HepG2 (cell line): ENCODE measurements around the gene ENTREP3.

Experiments
- CCAR2 ChIP-seq: fragments of 200-400 bp; formaldehyde crosslinking; optimal IDR thresholded peaks from 2 replicates; pipeline ENCODE3; 2018; ENCODE audit warnings: low read depth, mild to moderate bottlenecking, low read length, moderate library complexity
- HMGXB4 ChIP-seq, 2 experiments: sonication (generic) in 1 of 2; formaldehyde crosslinking in 1 of 2; IDR thresholded peaks; 2 replicates each; pipeline versions ENCODE4 v1.4.0 to v1.6.1; 2018 to 2020; ENCODE audit warnings: missing genetic modification reagents in 2 of 2, borderline replicate concordance in 1 of 2, low read depth in 1 of 2, mild to moderate bottlenecking in 1 of 2, missing biosample characterization in 1 of 2
- ISL2 ChIP-seq: sonication (generic); formaldehyde crosslinking; IDR thresholded peaks from 2 replicates; pipeline ENCODE4 v1.5.0; 2020; ENCODE audit warnings: missing genetic modification reagents
- KDM4B ChIP-seq: sonication (generic); formaldehyde crosslinking; IDR thresholded peaks from 2 replicates; pipeline ENCODE4 v1.4.0; 2020; ENCODE audit warnings: missing genetic modification reagents
- KLF9 ChIP-seq: IDR thresholded peaks from 2 replicates; pipeline ENCODE4 v1.6.1; 2016; ENCODE audit warnings: low read depth
- NFIC ChIP-seq: IDR thresholded peaks from 2 replicates; pipeline ENCODE4 v1.6.1; 2012; ENCODE audit warnings: mild to moderate bottlenecking, low read length, inconsistent platforms
- POLR2AphosphoS5 ChIP-seq: IDR thresholded peaks from 2 replicates; pipeline ENCODE4 v1.6.1; 2012; ENCODE audit warnings: low read depth, low read length
- SMARCC2 ChIP-seq: fragments of 450-650 bp; IDR thresholded peaks from 2 replicates; pipeline ENCODE4 v1.6.1; 2017; ENCODE audit warnings: antibody characterized with exemption, mild to moderate bottlenecking
- ZNF704 ChIP-seq: sonication (generic); formaldehyde crosslinking; IDR thresholded peaks from 2 replicates; pipeline ENCODE4 v1.8.1; 2023; ENCODE audit warnings: mild to moderate bottlenecking, inconsistent platforms, moderate library complexity, missing genetic modification reagents, borderline replicate concordance
- ZSCAN20 ChIP-seq: sonication (generic); formaldehyde crosslinking; IDR thresholded peaks from 2 replicates; pipeline ENCODE4 v1.4.0; 2020; ENCODE audit warnings: missing genetic modification reagents, mild to moderate bottlenecking, borderline replicate concordance
- TF ChIP-seq, protein P1 (sequence below): sonication (generic); formaldehyde crosslinking; IDR thresholded peaks from 2 replicates; pipeline ENCODE4 v1.5.0; 2020; ENCODE audit warnings: mild to moderate bottlenecking, missing genetic modification reagents, moderate library complexity
- TF ChIP-seq, protein P2 (sequence below): sonication (generic); formaldehyde crosslinking; IDR thresholded peaks from 2 replicates; pipeline ENCODE4 v1.4.0; 2020; ENCODE audit warnings: missing genetic modification reagents
- TF ChIP-seq, protein P3 (sequence below): sonication (generic); formaldehyde crosslinking; IDR thresholded peaks from 2 replicates; pipeline ENCODE4 v1.5.1; 2020; ENCODE audit warnings: mild to moderate bottlenecking, moderate library complexity, missing genetic modification reagents

DNA sequence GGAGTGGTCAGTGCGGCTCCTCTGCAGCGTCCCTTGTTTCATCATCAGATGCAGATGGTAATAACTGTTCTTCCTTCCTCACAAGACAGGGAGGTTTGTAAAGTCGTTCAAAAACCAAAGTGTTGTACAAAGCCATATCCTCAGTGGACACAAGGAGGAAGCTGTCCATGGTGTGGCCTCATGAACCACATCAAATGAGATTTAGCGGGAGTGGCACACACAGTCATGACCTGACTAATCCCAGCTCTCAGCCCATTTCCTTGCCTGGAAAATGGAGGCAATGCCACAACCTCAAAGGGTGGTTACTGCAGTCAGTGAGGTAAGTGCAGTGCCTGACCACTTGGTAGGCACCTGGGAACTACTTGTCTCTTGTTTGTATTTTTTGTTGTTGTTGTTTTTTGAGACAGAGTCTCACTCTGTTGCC lies 13.4 kb downstream of the ENTREP3 start:
- TF ChIP-seq, protein P1, sequence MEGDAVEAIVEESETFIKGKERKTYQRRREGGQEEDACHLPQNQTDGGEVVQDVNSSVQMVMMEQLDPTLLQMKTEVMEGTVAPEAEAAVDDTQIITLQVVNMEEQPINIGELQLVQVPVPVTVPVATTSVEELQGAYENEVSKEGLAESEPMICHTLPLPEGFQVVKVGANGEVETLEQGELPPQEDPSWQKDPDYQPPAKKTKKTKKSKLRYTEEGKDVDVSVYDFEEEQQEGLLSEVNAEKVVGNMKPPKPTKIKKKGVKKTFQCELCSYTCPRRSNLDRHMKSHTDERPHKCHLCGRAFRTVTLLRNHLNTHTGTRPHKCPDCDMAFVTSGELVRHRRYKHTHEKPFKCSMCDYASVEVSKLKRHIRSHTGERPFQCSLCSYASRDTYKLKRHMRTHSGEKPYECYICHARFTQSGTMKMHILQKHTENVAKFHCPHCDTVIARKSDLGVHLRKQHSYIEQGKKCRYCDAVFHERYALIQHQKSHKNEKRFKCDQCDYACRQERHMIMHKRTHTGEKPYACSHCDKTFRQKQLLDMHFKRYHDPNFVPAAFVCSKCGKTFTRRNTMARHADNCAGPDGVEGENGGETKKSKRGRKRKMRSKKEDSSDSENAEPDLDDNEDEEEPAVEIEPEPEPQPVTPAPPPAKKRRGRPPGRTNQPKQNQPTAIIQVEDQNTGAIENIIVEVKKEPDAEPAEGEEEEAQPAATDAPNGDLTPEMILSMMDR (CRISPR knock-in tag): no peak
- TF ChIP-seq ZNF704 (CRISPR knock-in tag): no peak
- no peak for TF ChIP-seq ZSCAN20
- TF ChIP-seq, protein P2, sequence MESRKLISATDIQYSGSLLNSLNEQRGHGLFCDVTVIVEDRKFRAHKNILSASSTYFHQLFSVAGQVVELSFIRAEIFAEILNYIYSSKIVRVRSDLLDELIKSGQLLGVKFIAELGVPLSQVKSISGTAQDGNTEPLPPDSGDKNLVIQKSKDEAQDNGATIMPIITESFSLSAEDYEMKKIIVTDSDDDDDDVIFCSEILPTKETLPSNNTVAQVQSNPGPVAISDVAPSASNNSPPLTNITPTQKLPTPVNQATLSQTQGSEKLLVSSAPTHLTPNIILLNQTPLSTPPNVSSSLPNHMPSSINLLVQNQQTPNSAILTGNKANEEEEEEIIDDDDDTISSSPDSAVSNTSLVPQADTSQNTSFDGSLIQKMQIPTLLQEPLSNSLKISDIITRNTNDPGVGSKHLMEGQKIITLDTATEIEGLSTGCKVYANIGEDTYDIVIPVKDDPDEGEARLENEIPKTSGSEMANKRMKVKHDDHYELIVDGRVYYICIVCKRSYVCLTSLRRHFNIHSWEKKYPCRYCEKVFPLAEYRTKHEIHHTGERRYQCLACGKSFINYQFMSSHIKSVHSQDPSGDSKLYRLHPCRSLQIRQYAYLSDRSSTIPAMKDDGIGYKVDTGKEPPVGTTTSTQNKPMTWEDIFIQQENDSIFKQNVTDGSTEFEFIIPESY (CRISPR knock-in tag): no peak
- TF ChIP-seq POLR2AphosphoS5: no peak
- no peak for TF ChIP-seq SMARCC2
- no peak for TF ChIP-seq KLF9 (CRISPR knock-in tag)
- no peak for TF ChIP-seq HMGXB4 (CRISPR knock-in tag; IDR thresholded peaks at IDR 0.05; ENCODE audit: borderline replicate concordance in 1 of 2, low read depth in 1 of 2)
- TF ChIP-seq KDM4B (CRISPR knock-in tag): no peak
- TF ChIP-seq ISL2 (CRISPR knock-in tag): no peak
- TF ChIP-seq, protein P3, sequence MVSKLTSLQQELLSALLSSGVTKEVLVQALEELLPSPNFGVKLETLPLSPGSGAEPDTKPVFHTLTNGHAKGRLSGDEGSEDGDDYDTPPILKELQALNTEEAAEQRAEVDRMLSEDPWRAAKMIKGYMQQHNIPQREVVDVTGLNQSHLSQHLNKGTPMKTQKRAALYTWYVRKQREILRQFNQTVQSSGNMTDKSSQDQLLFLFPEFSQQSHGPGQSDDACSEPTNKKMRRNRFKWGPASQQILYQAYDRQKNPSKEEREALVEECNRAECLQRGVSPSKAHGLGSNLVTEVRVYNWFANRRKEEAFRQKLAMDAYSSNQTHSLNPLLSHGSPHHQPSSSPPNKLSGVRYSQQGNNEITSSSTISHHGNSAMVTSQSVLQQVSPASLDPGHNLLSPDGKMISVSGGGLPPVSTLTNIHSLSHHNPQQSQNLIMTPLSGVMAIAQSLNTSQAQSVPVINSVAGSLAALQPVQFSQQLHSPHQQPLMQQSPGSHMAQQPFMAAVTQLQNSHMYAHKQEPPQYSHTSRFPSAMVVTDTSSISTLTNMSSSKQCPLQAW (CRISPR knock-in tag): no peak
- TF ChIP-seq CCAR2: no peak
- no peak for TF ChIP-seq NFIC
